Measurements from ENCODE around the gene CYP1A2.

The CYP1A2 gene

DNA sequence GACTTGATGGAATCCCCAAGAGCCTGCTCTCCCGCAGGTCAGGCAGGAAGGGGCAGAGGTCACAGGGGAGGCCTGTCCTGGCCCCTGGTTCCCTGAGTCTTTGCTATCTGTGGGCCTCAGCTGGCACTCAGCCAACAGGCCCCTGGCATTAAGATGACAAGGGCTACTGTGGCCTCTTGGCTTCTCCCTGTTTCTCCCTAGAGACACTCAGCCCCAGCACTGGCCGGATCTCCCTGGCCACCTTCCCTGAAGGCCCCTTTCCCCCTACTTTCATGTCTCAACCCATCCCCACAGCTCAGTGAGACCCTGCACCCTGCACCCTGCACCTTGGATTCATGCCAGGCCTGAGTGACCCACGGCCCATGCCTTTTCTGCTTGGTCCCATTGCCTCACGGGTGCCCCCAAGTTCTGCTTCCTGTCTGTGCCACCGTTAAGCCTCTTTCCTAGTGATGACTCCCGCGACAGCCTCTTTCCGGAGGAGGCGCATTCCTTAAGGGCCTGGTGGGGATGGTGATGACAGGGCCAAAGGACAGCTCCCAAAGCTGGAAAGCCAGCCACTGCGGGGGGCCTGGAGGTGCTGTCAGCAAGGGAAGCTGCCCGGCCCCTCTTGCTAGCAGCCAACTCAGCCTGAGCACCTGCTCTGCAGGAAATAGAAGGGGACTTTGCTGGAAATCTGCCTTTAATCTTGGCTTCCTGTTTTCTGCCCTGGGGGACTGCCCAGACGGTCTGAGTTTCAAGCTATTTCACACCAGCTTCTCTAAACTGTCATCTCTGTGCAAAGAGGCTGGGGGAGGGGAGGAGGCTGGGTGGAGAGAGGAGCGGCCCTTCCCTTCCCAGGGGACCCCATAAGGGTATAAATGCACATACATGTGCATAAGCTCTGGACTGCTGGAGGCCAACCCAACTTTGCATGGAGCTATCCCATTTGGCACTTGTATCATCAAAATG, 28.4 kb downstream of the CYP1A2 start (continued):
- no peak for TF ChIP-seq ZNF488 (tag by site-specific recombination; IDR thresholded peaks at IDR 0.05)
- no peak for TF ChIP-seq ZNF169 (tag by site-specific recombination; IDR thresholded peaks at IDR 0.05)
- no peak for TF ChIP-seq MZF1 (tag by site-specific recombination; IDR thresholded peaks at IDR 0.05; ENCODE audit: borderline replicate concordance)
- TF ChIP-seq ZNF274 (IDR thresholded peaks at IDR 0.05; ENCODE audit: low read length), result no peak
- no peak for TF ChIP-seq ZNF274 (tag by site-specific recombination; IDR thresholded peaks at IDR 0.05; ENCODE audit: borderline replicate concordance)
- TF ChIP-seq ZNF48 (tag by site-specific recombination; IDR thresholded peaks at IDR 0.05), result no peak
- TF ChIP-seq ZBTB6 (tag by site-specific recombination; IDR thresholded peaks at IDR 0.05), result no peak
- TF ChIP-seq ZNF138 (tag by site-specific recombination; IDR thresholded peaks at IDR 0.05; ENCODE audit: borderline replicate concordance), result no peak
- no peak for TF ChIP-seq ZNF404 (tag by site-specific recombination; IDR thresholded peaks at IDR 0.05)
- no peak for TF ChIP-seq ZFHX2 (tag by site-specific recombination; conservative IDR thresholded peaks at IDR 0.05)
- no peak for TF ChIP-seq IKZF3 (tag by site-specific recombination; IDR thresholded peaks at IDR 0.05)
- TF ChIP-seq ZNF639 (tag by site-specific recombination; IDR thresholded peaks at IDR 0.05), result no peak
- no peak for TF ChIP-seq ZNF473 (tag by site-specific recombination; IDR thresholded peaks at IDR 0.05)
- TF ChIP-seq, protein P1, sequence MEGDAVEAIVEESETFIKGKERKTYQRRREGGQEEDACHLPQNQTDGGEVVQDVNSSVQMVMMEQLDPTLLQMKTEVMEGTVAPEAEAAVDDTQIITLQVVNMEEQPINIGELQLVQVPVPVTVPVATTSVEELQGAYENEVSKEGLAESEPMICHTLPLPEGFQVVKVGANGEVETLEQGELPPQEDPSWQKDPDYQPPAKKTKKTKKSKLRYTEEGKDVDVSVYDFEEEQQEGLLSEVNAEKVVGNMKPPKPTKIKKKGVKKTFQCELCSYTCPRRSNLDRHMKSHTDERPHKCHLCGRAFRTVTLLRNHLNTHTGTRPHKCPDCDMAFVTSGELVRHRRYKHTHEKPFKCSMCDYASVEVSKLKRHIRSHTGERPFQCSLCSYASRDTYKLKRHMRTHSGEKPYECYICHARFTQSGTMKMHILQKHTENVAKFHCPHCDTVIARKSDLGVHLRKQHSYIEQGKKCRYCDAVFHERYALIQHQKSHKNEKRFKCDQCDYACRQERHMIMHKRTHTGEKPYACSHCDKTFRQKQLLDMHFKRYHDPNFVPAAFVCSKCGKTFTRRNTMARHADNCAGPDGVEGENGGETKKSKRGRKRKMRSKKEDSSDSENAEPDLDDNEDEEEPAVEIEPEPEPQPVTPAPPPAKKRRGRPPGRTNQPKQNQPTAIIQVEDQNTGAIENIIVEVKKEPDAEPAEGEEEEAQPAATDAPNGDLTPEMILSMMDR (tag by site-specific recombination; IDR thresholded peaks at IDR 0.05), result no peak
- TF ChIP-seq ZBTB11 (tag by site-specific recombination; conservative IDR thresholded peaks at IDR 0.05; ENCODE audit: low read depth), result no peak
- TF ChIP-seq, protein P2, sequence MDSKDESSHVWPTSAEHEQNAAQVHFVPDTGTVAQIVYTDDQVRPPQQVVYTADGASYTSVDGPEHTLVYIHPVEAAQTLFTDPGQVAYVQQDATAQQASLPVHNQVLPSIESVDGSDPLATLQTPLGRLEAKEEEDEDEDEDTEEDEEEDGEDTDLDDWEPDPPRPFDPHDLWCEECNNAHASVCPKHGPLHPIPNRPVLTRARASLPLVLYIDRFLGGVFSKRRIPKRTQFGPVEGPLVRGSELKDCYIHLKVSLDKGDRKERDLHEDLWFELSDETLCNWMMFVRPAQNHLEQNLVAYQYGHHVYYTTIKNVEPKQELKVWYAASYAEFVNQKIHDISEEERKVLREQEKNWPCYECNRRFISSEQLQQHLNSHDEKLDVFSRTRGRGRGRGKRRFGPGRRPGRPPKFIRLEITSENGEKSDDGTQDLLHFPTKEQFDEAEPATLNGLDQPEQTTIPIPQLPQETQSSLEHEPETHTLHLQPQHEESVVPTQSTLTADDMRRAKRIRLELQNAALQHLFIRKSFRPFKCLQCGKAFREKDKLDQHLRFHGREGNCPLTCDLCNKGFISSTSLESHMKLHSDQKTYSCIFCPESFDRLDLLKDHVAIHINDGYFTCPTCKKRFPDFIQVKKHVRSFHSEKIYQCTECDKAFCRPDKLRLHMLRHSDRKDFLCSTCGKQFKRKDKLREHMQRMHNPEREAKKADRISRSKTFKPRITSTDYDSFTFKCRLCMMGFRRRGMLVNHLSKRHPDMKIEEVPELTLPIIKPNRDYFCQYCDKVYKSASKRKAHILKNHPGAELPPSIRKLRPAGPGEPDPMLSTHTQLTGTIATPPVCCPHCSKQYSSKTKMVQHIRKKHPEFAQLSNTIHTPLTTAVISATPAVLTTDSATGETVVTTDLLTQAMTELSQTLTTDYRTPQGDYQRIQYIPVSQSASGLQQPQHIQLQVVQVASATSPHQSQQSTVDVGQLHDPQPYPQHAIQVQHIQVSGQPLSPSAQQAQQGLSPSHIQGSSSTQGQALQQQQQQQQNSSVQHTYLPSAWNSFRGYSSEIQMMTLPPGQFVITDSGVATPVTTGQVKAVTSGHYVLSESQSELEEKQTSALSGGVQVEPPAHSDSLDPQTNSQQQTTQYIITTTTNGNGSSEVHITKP (tag by site-specific recombination; IDR thresholded peaks at IDR 0.05), result no peak
- TF ChIP-seq SP7 (tag by site-specific recombination; IDR thresholded peaks at IDR 0.05), result peak; percentile 41
- no peak for TF ChIP-seq ZNF664 (tag by site-specific recombination; IDR thresholded peaks at IDR 0.05)
- TF ChIP-seq ZNF837 (tag by site-specific recombination; IDR thresholded peaks at IDR 0.05), result no peak
- TF ChIP-seq ZNF341 (tag by site-specific recombination; IDR thresholded peaks at IDR 0.05; ENCODE audit: low read depth), result no peak
- TF ChIP-seq ATF2 (tag by site-specific recombination; IDR thresholded peaks at IDR 0.05; ENCODE audit: low read depth), result no peak
- TF ChIP-seq ZNF433 (tag by site-specific recombination; IDR thresholded peaks at IDR 0.05; ENCODE audit: low read depth), result no peak
- no peak for TF ChIP-seq ZNF19 (tag by site-specific recombination; IDR thresholded peaks at IDR 0.05; ENCODE audit: low read depth)
- TF ChIP-seq ZBTB48 (tag by site-specific recombination; IDR thresholded peaks at IDR 0.05), result no peak
- peak; percentile 48; the same call in 1 of the 2 replicates for TF ChIP-seq GLIS2 (tag by site-specific recombination; IDR thresholded peaks at IDR 0.05)

All from HEK293 (cell line).